ENCODE results near the gene PTPN2.
A peak's percentile ranks its signal among the peaks of the same experiment; 100 is the strongest.

PTPN2 gene

GRCh38 chr18:12861637-12862036 lies 22.4 kb downstream of the PTPN2 start:
- TF ChIP-seq EZH2 (IDR thresholded peaks at IDR 0.05; ENCODE audit: borderline replicate concordance, low read depth, low read length, severe bottlenecking) = no peak
- TF ChIP-seq, protein P1, sequence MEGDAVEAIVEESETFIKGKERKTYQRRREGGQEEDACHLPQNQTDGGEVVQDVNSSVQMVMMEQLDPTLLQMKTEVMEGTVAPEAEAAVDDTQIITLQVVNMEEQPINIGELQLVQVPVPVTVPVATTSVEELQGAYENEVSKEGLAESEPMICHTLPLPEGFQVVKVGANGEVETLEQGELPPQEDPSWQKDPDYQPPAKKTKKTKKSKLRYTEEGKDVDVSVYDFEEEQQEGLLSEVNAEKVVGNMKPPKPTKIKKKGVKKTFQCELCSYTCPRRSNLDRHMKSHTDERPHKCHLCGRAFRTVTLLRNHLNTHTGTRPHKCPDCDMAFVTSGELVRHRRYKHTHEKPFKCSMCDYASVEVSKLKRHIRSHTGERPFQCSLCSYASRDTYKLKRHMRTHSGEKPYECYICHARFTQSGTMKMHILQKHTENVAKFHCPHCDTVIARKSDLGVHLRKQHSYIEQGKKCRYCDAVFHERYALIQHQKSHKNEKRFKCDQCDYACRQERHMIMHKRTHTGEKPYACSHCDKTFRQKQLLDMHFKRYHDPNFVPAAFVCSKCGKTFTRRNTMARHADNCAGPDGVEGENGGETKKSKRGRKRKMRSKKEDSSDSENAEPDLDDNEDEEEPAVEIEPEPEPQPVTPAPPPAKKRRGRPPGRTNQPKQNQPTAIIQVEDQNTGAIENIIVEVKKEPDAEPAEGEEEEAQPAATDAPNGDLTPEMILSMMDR (IDR thresholded peaks at IDR 0.05; ENCODE audit: borderline replicate concordance, extremely low read depth, low read length, poor library complexity, severe bottlenecking) = no peak
- no peaks in the 10 kb centered on the region for H3K27me3 ChIP-seq (ENCODE audit: insufficient read depth, low read length, poor library complexity)
- peak overlapping the region; percentile 73 for H3K27ac ChIP-seq (ENCODE audit: low read length)
- no peak for DNase-seq
- H3K9ac ChIP-seq (ENCODE audit: low read depth, low read length) = peak overlapping the region; percentile 18; the same call in 1 of the 2 replicates
- no peaks in the 10 kb centered on the region for H4K20me1 ChIP-seq (ENCODE audit: insufficient read depth, low read length)
- no peak overlapping the region for H3K4me3 ChIP-seq (ENCODE audit: low read depth in 1 of 2, low read length in 2 of 2)
- H3K4me1 ChIP-seq (ENCODE audit: insufficient read depth, low read length) = peaks cover 95% of the 10 kb centered on the region
- peaks cover 92% of the 10 kb centered on the region for H3K79me2 ChIP-seq (ENCODE audit: insufficient read depth, low read length)
- H3K4me2 ChIP-seq (ENCODE audit: insufficient read depth, low read length) = no peak overlapping the region
- H2AFZ ChIP-seq (ENCODE audit: low read depth, low read length) = no peak overlapping the region
- H3K9me3 ChIP-seq (ENCODE audit: insufficient read depth, low read length, severe bottlenecking) = no peaks in the 10 kb centered on the region
- H3K36me3 ChIP-seq (ENCODE audit: insufficient read depth, low read length) = 0 out of 2 replicates have a peak, but pooled peaks cover 4% of the 10 kb centered on the region
- no peak for ATAC-seq (ENCODE audit: insufficient read depth, low read depth)

DNA sequence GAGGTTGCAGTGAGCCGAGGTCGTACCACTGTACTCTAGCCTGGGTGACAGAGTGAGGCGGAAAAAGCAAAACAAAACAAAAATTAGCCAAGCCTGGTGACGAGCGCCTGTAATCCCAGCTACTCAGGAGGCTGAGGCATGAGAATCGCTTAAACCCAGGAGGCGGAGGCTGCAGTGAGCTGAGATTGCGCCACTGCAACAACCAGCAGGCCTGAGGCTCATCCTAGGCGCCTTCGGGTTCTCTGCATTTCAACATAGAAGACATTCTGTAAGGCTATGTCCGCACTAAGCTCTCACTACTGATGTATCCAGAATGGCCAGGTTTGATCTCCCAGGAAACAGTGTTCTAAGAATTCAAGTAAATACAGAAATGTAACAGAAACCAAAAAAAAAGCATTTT lies 23.5 kb downstream of the PTPN2 start:
- H3K4me2 ChIP-seq (ENCODE audit: insufficient read depth, low read length) = no peak overlapping the region
- H2AFZ ChIP-seq (ENCODE audit: low read depth, low read length) = no peak overlapping the region
- no peaks in the 10 kb centered on the region for H3K27me3 ChIP-seq (ENCODE audit: insufficient read depth, low read length, poor library complexity)
- peaks cover 93% of the 10 kb centered on the region for H3K79me2 ChIP-seq (ENCODE audit: insufficient read depth, low read length)
- no peaks in the 10 kb centered on the region for H3K9me3 ChIP-seq (ENCODE audit: insufficient read depth, low read length, severe bottlenecking)
- TF ChIP-seq EZH2 (IDR thresholded peaks at IDR 0.05; ENCODE audit: borderline replicate concordance, low read depth, low read length, severe bottlenecking) = no peak
- TF ChIP-seq, protein P1 (IDR thresholded peaks at IDR 0.05; ENCODE audit: borderline replicate concordance, extremely low read depth, low read length, poor library complexity, severe bottlenecking) = no peak
- H3K27ac ChIP-seq (ENCODE audit: low read length) = peak overlapping the region; percentile 73
- DNase-seq (no peak), ATAC-seq (ENCODE audit: insufficient read depth, low read depth) (no peak)
- H3K36me3 ChIP-seq (ENCODE audit: insufficient read depth, low read length) = peaks cover 12% of the 10 kb centered on the region
- H3K4me1 ChIP-seq (ENCODE audit: insufficient read depth, low read length) = peaks cover 99% of the 10 kb centered on the region
- no peak overlapping the region for H3K9ac ChIP-seq (ENCODE audit: low read depth, low read length)
- H3K4me3 ChIP-seq (ENCODE audit: low read depth in 1 of 2, low read length in 2 of 2) = no peak overlapping the region
- H4K20me1 ChIP-seq (ENCODE audit: insufficient read depth, low read length) = no peaks in the 10 kb centered on the region

DNA sequence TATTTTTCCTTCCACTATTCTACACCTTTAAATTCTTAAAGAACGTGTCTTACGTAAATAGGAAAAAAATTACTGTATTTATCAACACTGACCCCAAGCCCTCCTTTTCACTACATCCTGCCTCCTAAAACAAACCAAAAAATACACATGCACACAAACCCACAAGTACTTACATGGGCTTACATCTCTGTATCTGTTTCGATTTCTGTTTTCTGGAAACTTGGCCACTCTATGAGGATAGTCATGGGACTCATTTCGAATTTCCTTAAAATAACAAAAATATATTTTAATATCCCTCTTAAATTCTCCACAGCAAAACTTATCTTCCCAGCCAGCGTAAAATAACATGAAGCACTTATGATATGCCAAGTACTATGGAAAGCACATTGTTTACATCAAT lies 25.0 kb downstream of the PTPN2 start:
- ATAC-seq (ENCODE audit: insufficient read depth, low read depth) = peak; percentile 63
- H3K27ac ChIP-seq (ENCODE audit: low read length) = peak overlapping the region; percentile 97

More for the DNA sequence above, 25.0 kb downstream of the PTPN2 start:
- no peak for DNase-seq
- peaks cover 88% of the 10 kb centered on the region for H3K4me1 ChIP-seq (ENCODE audit: insufficient read depth, low read length)
- peaks cover 93% of the 10 kb centered on the region for H3K79me2 ChIP-seq (ENCODE audit: insufficient read depth, low read length)
- H2AFZ ChIP-seq (ENCODE audit: low read depth, low read length) = no peak overlapping the region
- peak overlapping the region in 1 of 2 experiments; percentile 2; a peak in 1 of 4 replicates for H3K4me3 ChIP-seq (ENCODE audit: low read depth in 1 of 2, low read length in 2 of 2)
- no peaks in the 10 kb centered on the region for H4K20me1 ChIP-seq (ENCODE audit: insufficient read depth, low read length)
- TF ChIP-seq, protein P1 (IDR thresholded peaks at IDR 0.05; ENCODE audit: borderline replicate concordance, extremely low read depth, low read length, poor library complexity, severe bottlenecking) = no peak
- no peak for TF ChIP-seq EZH2 (IDR thresholded peaks at IDR 0.05; ENCODE audit: borderline replicate concordance, low read depth, low read length, severe bottlenecking)
- peak overlapping the region; percentile 50 for H3K4me2 ChIP-seq (ENCODE audit: insufficient read depth, low read length)
- no peaks in the 10 kb centered on the region for H3K27me3 ChIP-seq (ENCODE audit: insufficient read depth, low read length, poor library complexity)
- no peaks in the 10 kb centered on the region for H3K9me3 ChIP-seq (ENCODE audit: insufficient read depth, low read length, severe bottlenecking)
- peaks cover 27% of the 10 kb centered on the region for H3K36me3 ChIP-seq (ENCODE audit: insufficient read depth, low read length)
- peak overlapping the region; percentile 55 for H3K9ac ChIP-seq (ENCODE audit: low read depth, low read length)
